Measurements from ENCODE around the gene HRAS.
"Not testable (repeated sequence)": the region's sequence is repeated elsewhere in the genome, so short reads cannot be mapped to it uniquely, and the experiment has no call there.

The HRAS gene

DNA sequence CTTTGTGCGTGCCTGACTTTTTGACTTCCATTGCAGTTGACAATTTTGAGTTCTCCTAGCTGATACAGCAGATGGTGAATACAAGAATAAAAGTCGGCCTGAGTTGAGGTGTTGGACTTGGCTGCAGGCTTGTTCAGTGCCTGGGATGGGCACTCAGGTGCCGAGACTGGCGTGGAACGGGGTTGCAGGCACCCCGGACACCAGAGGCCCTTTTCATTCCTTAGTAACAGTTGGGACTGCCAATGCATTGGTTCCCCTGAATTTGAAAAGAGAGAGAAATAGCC lies 42.2 kb upstream of the HRAS start:
- peak overlapping the region; percentile 93 for H3K4me3 ChIP-seq (ENCODE audit: low read length)
- TF ChIP-seq, protein P1, sequence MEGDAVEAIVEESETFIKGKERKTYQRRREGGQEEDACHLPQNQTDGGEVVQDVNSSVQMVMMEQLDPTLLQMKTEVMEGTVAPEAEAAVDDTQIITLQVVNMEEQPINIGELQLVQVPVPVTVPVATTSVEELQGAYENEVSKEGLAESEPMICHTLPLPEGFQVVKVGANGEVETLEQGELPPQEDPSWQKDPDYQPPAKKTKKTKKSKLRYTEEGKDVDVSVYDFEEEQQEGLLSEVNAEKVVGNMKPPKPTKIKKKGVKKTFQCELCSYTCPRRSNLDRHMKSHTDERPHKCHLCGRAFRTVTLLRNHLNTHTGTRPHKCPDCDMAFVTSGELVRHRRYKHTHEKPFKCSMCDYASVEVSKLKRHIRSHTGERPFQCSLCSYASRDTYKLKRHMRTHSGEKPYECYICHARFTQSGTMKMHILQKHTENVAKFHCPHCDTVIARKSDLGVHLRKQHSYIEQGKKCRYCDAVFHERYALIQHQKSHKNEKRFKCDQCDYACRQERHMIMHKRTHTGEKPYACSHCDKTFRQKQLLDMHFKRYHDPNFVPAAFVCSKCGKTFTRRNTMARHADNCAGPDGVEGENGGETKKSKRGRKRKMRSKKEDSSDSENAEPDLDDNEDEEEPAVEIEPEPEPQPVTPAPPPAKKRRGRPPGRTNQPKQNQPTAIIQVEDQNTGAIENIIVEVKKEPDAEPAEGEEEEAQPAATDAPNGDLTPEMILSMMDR (IDR thresholded peaks at IDR 0.05; ENCODE audit: insufficient read depth, low read depth, low read length, missing control alignments) = no peak
- no peak for DNase-seq (ENCODE audit: low read depth)

- H3K4me3 ChIP-seq (ENCODE audit: low read length) = peak overlapping the region; percentile 93
- TF ChIP-seq, protein P1 (IDR thresholded peaks at IDR 0.05; ENCODE audit: insufficient read depth, low read depth, low read length, missing control alignments) = no peak
- no peak for DNase-seq (ENCODE audit: low read depth)
These were observed 41.6 kb upstream of the HRAS start for GRCh38 chr11:576811-577610.

- peak; percentile 95 for DNase-seq (ENCODE audit: low read depth)
- TF ChIP-seq, protein P1 (IDR thresholded peaks at IDR 0.05; ENCODE audit: insufficient read depth, low read depth, low read length, missing control alignments) = no peak
- H3K4me3 ChIP-seq (ENCODE audit: low read length) = peak within 1 kb of the TSS; percentile 93
These were observed 40.8 kb upstream of the HRAS start, which contains the start of gene PHRF1 for GRCh38 chr11:575996-576768. Gene PHRF1 (plus strand): TSS chr11:576470. CDS start chr11:581513, 5,043 bp downstream.

DNA sequence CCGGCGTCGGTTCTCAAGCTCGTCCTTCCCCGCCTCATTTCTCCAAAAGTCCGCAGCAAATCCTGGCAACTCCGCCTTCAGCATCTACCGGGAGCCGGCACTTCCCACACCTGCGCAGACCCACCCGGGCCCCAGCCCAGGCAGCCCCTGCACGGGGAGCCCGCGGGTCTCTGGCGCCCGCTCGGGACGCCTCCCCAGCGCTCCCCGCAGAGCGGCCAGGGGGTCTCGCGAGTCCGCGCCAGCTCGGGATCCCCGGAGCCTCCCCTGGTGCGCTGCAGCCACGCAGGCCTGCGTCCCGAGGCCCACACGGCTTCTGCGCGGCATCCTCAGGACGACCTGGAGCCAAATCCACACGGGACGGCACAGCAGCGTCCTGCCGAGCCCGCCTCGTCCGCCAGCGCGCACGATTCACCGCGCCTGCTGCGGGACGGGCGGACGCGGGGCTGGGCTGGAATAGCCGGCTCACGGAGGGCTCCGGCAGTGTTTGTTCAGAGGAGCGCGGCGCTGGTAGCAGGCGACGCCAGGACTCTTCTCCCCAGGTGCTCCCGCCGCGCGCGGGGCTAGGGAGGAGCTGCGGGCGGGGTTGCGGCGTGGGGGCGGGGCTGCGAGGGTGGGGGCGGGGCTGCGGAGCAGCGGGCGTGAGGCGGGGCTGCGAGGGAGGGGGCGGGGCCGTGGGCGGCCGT lies 40.1 kb upstream of the HRAS start:
- TF ChIP-seq, protein P1 (IDR thresholded peaks at IDR 0.05; ENCODE audit: insufficient read depth, low read depth, low read length, missing control alignments) = no peak
- DNase-seq (ENCODE audit: low read depth) = no peak
- H3K4me3 ChIP-seq (ENCODE audit: low read length) = peak overlapping the region; percentile 62

DNA sequence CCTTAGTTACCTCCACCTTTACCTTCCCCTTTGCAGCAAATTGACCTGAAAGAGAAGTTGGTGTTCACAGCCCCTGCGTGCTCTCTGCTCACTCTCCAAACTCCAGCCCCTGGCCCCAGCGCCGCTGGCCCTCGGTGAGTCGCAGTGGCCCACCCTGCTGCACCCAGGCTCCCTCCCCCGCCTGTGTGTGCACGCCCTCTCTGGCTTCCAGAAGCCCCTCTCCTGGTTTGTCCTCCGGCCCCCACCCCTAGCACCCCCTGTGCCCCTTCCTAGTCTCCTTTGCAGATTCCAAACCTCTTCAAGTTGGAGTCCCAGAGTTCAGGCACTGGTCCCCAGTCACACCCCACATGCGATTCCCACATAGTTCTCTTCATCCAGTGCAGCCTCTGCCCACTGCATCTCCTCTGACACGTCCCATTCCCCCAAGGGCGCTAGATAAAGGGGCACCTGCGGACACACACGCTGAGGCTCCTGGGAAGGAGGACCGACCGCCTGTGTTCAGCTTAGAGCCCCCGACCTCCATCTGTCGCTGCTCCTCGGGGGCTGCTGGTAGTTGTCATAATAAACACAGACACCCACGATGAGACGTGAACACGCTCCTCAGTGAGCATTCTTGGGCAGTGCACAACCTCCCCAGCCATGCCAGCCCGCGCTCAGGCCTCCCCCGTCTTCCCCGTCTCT lies 39.4 kb upstream of the HRAS start:
- peak overlapping the region; percentile 62 for H3K4me3 ChIP-seq (ENCODE audit: low read length)
- no peak for DNase-seq (ENCODE audit: low read depth)
- TF ChIP-seq, protein P1 (IDR thresholded peaks at IDR 0.05; ENCODE audit: insufficient read depth, low read depth, low read length, missing control alignments) = no peak

- peak overlapping the region; percentile 62 for H3K4me3 ChIP-seq (ENCODE audit: low read length)
- not testable (repeated sequence) for DNase-seq (ENCODE audit: low read depth)
These were observed 38.7 kb upstream of the HRAS start for GRCh38 chr11:574031-574570.
